HG03575 (cell line): ENCODE measurements around the gene CSKMT.
A peak's percentile ranks its signal among the peaks of the same experiment; 100 is the strongest.
"Not testable (repeated sequence)": the region's sequence is repeated elsewhere in the genome, so short reads cannot be mapped to it uniquely, and the experiment has no call there.

Experiments used
- ATAC-seq: cut with Tn5 transposase; IDR thresholded peaks from one replicate; pipeline ENCODE4 v1.9.1; 2021; ENCODE audit not compliant: unreplicated experiment, insufficient number of reproducible peaks, low FRiP score; ENCODE audit errors: extremely low read depth

CSKMT gene

DNA sequence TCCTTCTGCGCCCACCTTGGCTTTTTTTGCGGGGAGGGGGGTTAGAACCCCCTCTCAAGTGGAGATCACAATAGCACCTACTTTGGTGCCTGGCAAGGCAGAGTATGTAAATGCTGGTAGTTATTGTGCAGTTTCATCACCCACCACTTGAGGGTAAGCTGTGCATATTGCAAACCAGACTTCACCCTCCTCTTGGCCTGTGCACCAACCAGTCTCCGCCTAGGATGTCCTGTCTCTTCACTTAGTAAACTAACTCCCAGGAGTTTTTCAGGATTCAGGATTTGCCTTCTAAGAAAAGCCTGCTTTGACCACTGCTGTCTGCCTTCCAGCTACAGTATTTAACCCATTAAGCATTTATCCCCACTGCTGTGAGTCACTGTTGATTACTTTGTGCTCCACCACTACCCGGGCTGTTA, 15.7 kb downstream of the CSKMT start:
- no peak for ATAC-seq

DNA sequence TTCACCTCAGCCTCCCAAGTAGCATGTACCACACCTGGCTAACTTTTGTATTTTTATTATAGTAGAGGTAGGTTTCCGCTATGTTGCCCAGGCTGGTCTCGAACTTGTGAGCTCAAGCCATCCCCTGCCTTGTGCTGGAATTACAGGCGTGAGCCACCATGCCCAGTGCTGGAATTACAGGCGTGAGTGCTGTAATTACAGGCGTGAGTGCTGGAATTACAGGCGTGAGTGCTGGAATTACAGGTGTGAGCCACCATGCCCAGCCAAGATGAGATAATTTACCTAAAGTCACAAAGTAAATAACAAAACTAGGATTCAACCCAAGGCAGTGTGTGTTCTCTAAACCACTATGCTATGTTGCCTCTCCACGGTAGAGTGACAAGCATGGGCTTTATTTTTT, 17.4 kb downstream of the CSKMT start:
- no peak for ATAC-seq

DNA sequence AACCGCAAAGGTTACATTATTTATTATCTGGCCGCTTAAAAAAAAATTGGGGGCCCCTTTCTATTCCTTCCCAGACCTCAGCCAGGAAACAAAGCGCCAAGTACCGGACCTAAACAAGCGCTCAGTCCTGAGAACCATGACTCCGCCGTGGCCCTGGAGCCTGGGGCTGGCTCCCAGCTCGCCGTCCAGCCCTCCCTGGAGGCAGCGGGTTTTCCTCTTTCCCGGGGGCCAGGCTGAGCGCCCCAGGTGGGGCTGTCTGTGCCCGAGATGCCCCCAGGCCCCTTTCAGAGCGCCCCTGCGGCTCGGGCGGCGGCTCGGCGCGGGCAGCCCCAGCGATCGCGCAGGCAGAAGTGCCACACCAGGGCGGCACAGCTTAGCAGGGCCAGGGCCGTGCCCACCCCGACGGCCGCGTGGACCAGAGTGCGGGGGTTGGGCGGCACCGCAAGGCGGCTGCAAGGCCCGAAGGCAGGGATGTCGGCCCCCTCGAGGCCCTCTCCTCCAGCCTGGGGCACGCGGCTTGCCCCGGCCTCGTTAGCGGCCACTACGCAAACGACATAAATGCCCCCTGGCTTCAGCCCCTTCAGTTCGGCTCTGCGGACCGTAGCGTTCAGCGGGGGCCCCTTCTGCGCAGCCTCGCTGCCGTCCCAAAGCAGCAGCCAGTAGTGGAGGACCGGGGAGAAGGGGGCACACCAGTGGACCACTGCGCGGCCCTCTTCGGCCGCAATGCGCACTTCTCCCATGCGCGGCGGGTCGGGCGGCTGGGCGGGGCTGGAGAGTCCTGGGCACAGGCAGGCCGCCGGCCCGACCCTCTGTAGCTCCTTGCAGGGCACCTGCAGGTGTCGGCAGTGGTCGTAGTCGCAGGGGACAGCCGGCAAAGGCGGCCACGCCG, 22.6 kb downstream of the CSKMT start:
- ATAC-seq = no peak

DNA sequence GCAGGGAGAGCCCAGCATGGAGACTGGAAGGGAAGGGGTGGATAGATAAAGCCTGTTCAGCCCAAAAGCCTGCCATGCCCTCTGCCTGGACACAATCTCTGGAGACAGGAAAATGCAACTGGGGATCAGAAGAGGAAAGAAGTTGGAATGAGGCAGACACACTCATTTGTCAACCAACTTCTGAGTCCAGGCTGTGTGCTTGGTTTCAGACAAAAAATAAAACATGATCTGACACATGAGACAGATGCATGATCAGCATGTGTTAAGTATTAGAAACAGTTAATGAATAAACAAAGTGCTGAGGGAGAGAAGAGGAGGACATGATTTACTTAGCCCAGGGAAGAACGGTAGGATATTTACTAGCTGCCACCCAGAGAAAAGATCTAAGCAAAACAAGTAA, 23.4 kb downstream of the CSKMT start:
- ATAC-seq = no peak

DNA sequence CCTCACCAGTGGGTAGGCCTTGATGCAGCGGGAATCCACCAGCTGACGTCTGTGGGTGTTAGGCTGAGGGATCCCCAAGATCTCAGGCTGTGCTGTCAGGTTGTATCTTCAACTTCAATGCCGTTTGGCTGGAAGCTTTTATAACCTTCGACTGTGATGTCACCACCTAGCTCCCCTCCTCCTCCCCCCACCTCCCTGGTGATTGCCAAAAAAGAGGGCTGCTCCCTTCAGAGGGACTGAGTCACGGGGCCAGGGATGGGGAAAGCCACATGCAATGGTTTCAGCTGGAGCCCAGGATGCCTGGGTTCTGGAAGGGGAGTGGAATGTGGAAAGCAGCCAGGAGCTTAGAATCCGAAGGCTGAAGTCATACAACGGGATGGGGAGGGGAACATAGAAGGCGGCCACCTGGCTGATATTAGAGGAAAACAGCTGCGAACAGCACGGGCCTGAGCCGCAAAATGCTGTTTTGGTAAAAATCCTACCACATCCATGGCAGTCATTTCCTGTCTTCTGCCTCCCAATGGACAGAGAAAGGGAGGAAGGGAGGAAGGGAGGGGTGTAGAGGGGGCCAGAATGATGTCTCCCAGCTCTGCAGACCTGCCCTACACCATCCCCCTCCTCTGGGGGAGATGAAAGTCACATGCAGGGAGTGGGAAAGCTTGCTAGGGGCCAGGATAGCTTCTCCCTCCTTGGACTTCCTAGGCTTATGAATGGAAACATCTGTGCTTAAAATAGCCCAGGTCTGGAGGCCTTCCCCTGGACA, 24.5 kb downstream of the CSKMT start, which contains the start of gene LRRN4CL:
LRRN4CL (minus strand) TSS at position 110 of the 763 bp plus-strand sequence. CDS start 1,022 bp downstream, outside the sequence.
- no peak for ATAC-seq

DNA sequence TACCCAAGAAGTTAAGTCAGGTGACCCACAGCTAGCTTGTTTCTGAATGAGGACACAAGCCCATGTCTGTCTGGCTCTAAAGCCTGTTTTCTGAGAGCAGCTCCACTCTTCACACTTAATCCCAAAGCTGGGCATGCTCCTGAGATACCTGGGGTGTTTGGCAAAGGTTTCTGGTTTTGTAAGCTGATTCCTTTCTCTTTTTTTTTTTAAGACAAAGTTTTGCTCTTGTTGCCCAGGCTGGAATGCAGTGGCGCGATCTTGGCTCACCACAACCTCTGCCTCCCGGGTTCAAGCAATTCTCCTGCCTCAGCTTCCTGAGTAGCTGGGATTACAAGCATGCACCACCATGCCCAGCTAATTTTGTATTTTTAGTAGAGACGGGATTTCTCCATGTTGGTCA, 28.5 kb downstream of the CSKMT start:
- not testable (repeated sequence) for ATAC-seq

DNA sequence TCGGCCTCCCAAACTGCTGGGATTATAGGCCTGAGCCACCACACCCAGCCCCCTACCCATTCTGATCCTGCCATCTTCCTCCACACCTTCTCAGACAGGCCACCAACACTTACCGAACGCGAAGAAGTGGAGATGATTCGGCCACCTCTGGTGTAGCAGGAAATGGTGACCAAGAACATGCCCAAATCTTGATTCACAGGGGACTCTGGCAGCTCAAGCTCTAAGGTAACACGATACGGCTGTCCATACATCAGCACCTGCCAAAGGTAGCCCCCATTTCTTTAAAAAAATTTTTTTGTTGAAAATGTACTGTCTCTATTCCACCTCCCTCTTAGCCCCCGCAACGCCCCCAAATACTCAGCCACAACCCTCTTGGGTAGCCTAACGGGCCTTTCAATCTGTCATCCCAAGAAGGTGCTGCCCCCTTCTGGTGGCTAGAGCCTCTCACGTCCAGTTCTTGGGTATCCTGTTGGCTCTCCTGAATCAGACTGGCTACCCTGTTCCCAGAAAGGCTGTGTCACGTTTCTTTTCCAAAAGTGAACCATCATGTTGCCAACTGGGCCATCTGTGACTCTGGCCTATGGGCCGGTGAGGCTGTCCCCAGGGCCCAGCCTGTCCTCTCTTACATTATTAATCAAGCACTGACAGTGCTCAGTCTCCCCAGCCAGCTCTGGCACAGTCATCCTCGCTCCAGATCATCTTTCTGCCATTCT, 29.5 kb downstream of the CSKMT start:
- no peak for ATAC-seq

DNA sequence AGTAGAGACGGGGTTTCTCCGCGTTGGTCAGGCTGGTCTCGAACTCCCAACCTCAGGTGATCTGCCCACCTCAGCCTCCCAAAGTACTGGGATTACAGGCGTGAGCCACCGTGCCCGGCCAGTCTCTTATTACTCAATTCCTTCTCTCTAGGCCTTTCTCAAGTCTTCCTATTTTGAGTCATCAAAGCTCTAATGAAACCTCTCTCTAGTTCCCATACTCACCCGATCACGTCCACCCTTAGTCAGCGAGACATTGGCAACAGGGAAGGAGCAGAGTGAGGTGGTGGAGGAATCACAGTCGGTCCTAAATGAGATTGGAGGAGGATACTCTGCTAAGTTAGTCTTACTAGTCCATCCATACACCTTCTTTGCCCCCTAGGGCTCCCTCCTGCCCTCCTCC, 37.1 kb downstream of the CSKMT start:
- ATAC-seq = no peak

DNA sequence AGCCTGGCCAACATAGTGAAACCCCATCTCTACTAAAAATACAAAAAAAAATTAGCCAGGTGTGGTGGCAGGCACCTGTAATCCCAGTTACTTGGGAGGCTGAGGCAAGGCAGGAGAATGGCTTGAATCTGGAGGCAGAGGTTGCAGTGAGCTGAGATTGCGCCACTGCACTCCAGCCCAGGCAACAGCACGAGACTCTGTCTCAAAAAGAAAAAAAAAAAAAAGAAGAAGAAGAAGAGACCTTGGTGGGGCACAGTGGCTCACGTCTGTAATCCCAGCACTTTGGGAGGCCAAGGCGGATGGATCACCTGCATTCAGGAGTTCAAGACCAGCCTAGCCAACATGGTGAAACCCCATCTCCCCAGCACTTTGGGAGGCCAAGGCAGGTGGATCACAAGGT, 38.8 kb downstream of the CSKMT start:
- not testable (repeated sequence) for ATAC-seq

DNA sequence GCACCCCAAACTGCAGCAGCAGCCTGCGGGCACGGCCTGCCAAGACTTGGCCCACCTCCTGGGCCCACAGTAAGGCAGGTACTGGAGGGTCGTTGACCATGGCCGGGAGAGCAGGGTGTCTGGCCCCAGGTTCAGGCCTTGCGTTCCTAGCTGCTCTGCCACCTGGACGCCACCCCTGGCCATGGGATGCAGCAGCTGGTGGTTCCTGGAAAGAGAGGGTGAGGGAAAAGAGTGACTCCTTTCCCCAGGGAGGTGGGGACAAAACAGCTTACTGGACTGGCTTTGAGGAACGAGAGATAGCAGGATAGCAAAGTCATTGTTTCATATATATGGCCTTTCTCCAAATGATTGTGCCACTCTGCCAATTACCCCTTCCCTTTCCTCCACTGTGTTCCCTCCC, 40.3 kb downstream of the CSKMT start:
- ATAC-seq = no peak

DNA sequence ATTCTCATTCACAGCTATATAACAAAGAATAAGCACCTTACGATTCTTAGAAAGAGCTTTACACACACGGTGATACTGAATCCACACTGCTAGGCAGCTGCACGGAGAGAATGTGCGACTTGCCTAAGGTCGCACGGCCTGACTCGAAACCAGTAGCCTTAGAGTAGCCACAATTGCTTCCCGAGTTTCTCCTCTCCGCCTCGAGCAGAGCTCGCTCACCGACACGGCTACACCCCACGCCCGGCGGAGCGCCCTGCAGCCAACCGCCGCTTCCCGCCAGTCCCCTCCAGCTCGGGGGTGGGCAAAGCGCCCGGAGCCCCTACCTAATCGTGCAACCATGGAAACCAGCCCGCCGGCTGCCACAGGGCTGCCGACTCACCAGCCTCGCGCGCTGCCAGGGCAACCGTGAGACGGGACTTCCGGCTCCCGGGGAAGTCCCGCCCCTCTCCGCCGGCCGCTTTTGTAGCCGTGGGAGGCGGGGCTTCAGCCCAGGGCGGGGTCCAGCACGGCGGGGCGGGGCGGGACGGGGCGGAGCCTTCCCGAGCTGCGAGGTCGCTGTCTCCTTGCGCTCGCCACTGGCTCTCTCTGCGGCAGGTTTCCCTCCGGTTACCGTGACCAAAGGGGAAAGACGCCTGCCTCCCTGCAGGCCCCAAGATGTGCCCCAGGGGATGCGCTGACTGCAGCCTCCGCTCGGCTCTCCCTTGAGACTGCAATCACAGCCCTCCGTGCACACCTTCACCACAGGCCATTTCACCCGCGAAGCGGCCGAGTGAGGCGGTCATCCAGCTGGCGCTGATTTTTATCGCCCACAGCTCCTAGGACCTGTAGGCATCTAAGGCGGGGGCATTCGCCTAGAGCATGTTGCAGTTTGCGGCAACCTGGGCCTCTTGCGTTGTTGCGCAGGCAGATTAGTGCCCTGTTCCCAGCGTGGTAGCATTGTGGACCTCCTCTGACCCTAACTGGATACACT, 41.1 kb downstream of the CSKMT start:
- ATAC-seq = no peak

DNA sequence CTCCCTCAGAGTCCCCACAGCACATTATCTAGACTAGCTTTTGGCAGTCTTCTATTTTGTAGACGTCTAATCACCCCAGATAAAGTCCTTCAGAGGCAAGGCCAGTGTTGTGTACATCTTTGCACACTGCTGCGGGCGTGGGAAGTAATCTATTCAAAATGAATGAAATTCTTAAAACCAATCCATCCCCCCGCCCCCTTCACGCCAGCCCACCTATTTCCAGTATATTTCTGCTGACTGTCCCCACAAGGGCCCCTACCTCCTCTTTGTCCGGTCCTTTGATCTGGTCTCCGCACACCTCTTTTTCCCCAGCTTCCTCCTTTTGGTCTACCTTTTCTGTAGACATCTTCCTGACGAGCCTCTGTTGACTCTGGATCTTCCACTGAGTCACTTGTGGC, 41.7 kb downstream of the CSKMT start:
- ATAC-seq = no peak

DNA sequence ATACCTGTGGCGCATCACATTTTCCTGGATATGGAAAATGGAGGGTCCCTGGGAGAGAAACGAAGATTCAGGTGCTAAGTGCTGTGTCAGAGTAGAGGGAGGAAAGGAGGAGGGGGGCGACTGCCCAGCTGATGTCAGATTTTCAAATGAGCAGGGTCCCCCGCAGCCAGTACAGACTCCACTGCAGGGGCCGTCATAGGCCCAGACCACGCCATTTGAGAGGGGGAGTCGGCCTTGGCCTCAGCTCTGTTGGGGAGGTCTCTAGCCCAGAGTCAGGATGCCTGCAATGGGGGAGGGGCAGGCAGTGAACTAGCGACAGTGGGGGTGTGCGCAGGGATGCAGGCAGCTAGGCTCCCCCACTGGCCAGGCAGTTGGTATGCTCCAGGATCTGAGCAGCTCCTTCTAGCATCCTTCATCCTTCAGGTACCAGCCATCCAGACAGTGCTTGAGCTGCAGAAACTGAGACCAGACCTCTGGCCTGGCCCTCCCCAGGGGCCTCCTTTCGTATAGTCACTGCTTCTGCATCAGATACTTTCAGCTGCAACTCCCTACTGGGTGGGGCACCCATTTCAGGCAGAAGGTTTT, 42.3 kb downstream of the CSKMT start, which contains the start of the genes BSCL2 and GNG3:
BSCL2 (minus strand) TSS at position 148 of the 585 bp plus-strand sequence. CDS start 229 bp downstream, outside the sequence.
GNG3 (plus strand) TSS at position 400 of the 585 bp plus-strand sequence. CDS start 620 bp downstream, outside the sequence.
- no peak for ATAC-seq

DNA sequence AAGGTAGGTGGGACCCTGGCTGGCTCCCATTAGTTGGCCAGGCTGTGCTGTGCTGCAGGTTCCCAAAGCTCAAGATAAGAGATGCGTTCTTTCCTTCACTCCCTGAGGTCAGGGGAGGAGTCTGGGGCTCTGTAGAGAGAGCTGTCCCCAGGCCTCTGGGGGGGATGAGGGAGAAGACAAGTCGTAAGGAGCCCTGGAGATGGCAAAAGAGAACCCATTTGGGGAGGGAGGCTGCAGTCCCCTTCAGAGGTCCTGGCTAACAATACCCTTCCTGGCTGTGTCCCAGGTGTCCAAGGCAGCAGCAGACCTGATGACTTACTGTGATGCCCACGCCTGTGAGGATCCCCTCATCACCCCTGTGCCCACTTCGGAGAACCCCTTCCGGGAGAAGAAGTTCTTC, 43.3 kb downstream of the CSKMT start:
- no peak for ATAC-seq

DNA sequence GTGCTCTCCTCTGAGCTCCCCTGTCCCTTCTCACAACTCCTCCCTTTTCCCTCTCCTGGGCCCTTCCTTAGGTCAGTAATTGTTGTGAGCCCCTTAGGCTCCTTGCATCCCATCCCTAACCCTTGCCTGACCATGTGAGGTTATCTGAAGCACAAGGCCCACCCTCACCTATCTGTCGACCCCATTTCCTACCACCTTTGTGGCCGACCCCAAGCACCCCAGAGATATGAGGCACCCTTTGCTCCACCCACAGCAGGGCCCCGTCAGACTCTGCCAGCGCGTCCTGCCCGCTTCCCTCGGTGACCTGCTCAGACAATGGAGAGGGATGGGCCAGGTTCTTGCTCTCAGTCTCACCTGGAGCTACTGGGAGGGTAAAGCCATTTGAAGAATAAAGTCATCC, 43.7 kb downstream of the CSKMT start:
- no peak for ATAC-seq

DNA sequence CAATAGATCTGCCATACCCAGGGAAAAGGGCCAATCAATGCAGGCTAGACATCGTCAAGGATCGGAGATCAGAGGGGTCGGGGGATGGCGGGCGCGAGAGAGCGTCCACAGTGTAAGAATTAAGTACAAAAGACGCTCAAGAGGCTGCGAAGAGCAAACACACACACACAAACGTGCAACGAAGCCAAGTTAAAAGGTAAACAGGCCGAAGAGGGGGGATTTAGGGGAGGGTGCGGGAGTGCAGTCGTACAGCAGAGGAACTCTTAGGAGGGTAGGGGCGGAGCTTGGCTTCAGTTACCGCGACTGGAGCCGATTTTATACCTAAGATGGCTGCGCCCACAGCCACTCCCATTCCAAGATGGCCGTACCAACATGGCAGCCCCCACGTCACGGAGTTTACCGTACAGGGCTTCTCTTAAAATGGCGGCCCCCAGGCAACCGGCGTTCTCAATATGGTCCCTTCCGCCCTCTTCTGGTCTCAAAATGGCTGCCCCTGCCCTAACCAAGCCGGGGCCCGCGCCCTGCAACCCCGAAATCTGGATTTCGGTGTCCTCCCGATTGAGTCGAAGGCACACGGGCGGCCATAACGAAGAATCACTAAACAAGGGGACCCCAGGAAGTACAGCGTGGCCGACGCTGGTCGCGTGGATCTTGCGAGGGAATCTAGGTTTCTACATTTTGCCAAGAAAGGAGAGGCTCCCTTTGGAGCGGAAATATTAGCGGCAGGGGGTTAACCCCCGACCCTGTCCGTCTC, 44.3 kb downstream of the CSKMT start:
- peak; percentile 39 for ATAC-seq

DNA sequence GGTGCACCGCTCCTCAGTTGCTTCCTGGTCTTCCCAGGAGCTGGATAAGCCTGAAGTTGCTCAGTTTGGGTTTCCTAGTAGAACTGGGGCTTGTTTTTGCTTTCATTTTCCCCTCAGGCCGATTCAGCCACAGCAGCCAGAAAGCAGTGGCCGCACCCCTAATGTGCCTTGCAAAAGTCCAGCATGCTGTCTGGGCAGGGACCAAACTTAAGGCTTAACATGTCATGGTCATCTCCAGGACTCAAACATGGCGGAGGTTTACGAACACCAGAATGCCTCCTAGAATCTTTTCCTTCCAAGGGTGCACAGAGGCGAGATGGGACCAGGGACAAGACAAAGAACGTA, 44.9 kb downstream of the CSKMT start:
- no peak for ATAC-seq
